ENCODE data around the gene IGSF21.

The IGSF21 gene

GRCh38 chr1:18305182-18305795 lies 197.7 kb downstream of the IGSF21 start:
- DNase-seq, result no peak

- DNase-seq, result no peak
Observed at GRCh38 chr1:18307329-18307898, 199.8 kb downstream of the IGSF21 start.

GRCh38 chr1:18309552-18310155 lies 202.1 kb downstream of the IGSF21 start:
- DNase-seq, result no peak

DNA sequence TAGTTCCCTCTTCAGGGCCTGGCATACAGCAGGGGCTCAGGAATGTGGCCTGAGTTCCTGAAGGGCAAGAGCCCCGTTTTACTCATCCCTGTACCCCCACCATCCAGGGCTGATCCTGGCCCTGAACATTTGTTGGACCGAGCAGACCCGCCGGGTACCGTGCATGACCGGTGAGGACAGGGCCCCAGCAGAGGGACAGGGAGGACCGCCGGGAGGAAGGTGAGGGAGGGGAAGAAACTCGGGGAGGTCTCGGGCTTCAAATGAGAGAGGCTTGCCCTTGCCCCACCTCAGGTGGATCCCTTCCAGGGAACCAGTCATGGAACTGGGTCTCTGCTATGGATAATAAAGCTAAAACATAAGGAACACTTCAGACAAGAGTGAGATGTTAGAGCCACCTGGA lies 205.4 kb downstream of the IGSF21 start:
- DNase-seq, result no peak

GRCh38 chr1:18313523-18313922 lies 205.9 kb downstream of the IGSF21 start:
- no peak for DNase-seq

- no peak for DNase-seq
Observed at GRCh38 chr1:18314399-18314798, 206.8 kb downstream of the IGSF21 start.

DNA sequence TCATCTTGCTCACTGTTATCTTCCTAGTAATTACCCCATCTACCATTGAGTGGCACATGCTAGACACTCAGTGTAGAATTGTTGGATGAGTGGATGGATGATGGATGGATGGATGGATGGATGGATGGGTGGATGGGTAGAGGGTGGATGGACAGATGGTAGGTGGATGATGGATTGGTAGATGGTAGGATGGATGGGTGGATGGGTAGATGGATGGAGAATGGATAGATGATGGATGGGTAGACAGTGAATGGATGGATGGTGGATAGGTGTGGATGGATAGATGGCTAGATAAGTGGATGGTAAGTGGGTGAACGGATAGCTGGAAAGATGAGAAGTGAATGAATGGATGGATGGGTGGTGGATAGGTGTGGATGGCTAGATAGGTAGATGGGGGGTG lies 207.9 kb downstream of the IGSF21 start:
- DNase-seq, result no peak

GRCh38 chr1:18316764-18317163 lies 209.2 kb downstream of the IGSF21 start:
- DNase-seq, result no peak

DNA sequence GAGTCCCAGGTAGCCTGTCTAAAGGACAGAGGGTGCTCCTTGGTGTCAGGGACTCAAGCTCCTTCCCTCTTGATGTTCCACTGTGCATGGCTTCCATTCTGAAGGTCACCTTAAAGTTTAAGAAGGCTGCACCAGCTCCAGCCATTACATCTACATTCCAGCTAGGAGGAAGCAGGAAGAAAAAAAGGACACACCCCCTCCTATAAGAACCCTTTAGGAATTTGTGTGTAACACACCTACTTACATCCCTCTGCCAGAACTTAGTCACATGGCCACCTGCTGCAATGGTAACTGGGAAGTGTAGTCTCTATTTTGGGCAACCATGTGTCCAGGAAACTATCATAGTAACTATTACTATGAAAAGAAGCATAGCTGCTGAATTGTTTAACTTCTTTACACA lies 211.5 kb downstream of the IGSF21 start:
- no peak for DNase-seq

- no peak for DNase-seq
Observed at GRCh38 chr1:18320051-18320450, 212.5 kb downstream of the IGSF21 start.

GRCh38 chr1:18322368-18323032 lies 214.9 kb downstream of the IGSF21 start:
- no peak for DNase-seq

GRCh38 chr1:18323259-18323658 lies 215.7 kb downstream of the IGSF21 start:
- DNase-seq, result no peak

DNA sequence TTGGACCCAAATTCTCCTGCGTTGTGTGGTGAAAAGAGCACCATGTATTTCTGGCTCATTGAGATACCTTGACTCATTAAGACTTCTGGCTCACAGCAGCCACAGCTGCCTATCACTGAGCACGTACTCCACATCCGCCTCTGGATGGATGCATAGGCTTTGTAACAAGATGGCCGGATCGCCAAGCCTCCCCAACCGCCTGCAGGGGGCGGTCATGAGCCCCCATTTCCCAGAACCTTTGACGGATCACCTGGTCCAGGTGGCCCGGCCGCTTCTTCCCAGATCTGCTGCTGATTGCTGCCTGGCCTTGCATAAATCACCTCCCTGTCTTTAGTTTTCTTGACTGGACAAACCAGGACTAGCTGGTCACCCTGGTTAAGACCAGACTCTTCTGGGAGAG lies 216.6 kb downstream of the IGSF21 start:
- DNase-seq, result no peak

- DNase-seq, result no peak
Observed at GRCh38 chr1:18325136-18325535, 217.5 kb downstream of the IGSF21 start.

GRCh38 chr1:18326211-18326897 lies 218.8 kb downstream of the IGSF21 start:
- DNase-seq, result peak; percentile 48

DNA sequence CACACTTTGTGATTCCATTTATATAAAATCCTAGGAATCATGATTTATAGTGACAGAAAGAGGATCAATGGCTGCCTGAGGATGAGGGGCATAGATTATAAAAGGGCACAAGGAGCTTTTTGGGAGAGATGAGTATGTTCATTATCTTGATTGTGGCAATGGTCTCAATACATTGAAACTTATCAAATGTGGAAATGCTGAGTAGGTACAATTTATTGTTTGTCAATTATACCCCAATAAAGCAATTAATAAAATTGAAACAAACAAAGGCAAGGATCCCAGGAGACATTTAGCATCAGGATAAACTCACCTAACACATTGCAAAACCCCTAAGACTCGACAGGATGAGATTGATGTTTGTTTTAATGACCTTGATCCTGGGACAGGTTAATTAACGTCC lies 220.1 kb downstream of the IGSF21 start:
- no peak for DNase-seq

- DNase-seq, result no peak
Observed at GRCh38 chr1:18328803-18329202, 221.2 kb downstream of the IGSF21 start.

DNA sequence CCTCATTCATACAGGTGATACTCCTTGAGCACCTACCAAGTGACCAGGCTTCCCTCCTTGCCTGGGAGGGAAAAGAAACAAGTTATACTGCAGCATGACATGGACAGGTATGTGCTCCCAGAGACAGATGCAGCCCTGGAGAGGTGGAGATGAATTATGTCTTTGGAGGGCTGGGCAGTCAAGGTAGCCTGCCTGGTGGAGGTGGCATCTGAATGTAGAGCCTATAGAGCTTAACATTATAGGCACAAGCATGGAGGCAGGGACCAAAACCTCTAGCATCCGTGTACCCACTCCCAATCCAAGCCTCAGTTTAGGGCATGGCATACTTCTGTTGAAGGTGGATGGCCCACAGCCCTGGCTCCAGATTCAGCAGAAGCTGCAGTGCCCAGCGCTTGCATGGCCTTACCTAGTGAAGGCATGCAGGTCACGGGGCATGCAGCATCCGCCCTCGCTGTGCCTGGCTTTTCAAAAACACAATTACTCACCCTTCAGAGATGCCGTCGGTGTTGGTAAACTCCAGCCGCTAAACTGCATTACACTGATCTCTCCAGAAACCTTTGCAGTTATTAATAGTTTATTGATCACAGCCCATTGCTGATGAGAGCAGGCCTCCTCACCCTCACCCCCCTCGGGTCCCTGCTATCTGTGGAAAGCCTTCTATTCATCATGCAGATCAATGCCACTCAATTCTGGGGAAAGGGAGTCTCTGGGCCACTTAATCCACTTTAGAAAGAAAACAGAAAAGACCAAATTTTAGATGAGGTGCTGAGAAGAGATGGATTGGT lies 222.1 kb downstream of the IGSF21 start:
- DNase-seq, result no peak

GRCh38 chr1:18332576-18332975 lies 225.0 kb downstream of the IGSF21 start:
- DNase-seq, result no peak

DNA sequence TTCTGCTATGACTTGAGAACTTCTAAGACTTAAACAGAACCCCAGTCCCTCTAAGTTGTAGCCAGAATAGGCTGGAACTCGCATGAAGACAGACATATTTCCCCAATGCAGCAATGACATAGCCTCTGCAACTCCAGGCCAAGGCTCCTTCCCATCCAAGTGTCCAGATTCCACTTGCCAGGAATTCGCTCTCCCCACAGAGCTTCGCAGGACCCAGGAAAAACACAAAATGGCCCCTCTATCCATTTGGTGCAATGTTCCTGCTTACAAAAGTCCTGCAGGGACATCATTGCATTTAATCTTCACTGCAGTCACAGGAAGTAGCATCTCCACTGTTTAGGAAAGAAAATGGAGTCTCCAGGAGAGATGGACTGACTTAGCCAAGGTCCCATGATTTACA lies 225.6 kb downstream of the IGSF21 start:
- no peak for DNase-seq

GRCh38 chr1:18336801-18337200 lies 229.2 kb downstream of the IGSF21 start:
- no peak for DNase-seq

DNA sequence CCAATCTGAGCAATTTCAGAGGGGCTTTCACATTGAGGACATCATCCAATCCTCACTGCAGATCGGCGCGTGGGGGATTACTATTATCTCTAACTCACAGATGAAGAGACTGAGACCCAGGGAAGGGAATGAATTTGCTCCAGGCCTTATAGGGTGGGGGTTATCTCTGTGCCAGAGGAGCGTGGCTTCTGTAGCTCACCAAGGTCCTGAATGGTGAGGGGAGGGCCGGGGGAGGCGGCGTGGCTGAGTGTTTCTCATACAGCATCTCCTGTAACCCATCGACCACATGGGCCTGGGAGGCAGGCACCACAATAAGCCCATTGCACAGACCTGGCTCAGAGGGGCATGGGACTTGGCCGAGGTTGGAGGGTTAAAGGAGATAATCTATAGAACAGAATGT lies 230.2 kb downstream of the IGSF21 start:
- no peak for DNase-seq

- no peak for DNase-seq
Observed at GRCh38 chr1:18339161-18339560, 231.6 kb downstream of the IGSF21 start.
